Hepatocyte (in vitro differentiated cells): ENCODE measurements around the gene FGF1. TPM values are rescaled to one million over a fixed set of nuclear protein-coding genes. Genes with fewer than 3 reads are reported as not detected.

Experiments used
- DNase-seq: peaks from one replicate; pipeline ENCODE4 v3.0.0-alpha.2; 2016; ENCODE audit warnings: low spot score
- H2AFZ ChIP-seq: fragments of 200-600 bp; sonication (generic); 2 replicates; pipeline ENCODE4 v1.6.0; 2016; ENCODE audit warnings: antibody characterized with exemption, mild to moderate bottlenecking
- H3K27ac ChIP-seq: fragments of 200-600 bp; sonication (generic); 2 replicates; pipeline ENCODE4 v1.5.1; 2016; ENCODE audit warnings: mild to moderate bottlenecking
- H3K27me3 ChIP-seq: fragments of 200-600 bp; sonication (generic); 2 replicates; pipeline ENCODE4 v1.6.1; 2016
- H3K36me3 ChIP-seq: fragments of 200-600 bp; sonication (generic); replicated peaks from 2 replicates; pipeline ENCODE4 v1.5.1; 2016; ENCODE audit warnings: low read depth; ENCODE audit not compliant: insufficient read depth
- H3K4me1 ChIP-seq: fragments of 200-600 bp; sonication (generic); 2 replicates; pipeline ENCODE4 v1.5.1; 2016; ENCODE audit warnings: mild to moderate bottlenecking, moderate library complexity; ENCODE audit not compliant: insufficient read depth
- H3K4me2 ChIP-seq: fragments of 200-600 bp; sonication (generic); 2 replicates; pipeline ENCODE4 v1.6.0; 2016
- H3K4me3 ChIP-seq: fragments of 200-600 bp; sonication (generic); 2 replicates; pipeline ENCODE4 v1.5.1; 2016; ENCODE audit warnings: mild to moderate bottlenecking
- H3K79me2 ChIP-seq: fragments of 200-600 bp; sonication (generic); 2 replicates; pipeline ENCODE4 v1.6.0; 2017; ENCODE audit warnings: mild to moderate bottlenecking
- H3K9me2 ChIP-seq: fragments of 200-600 bp; sonication (generic); replicated peaks from 2 replicates; pipeline ENCODE4 v1.6.0; 2017; ENCODE audit warnings: mild to moderate bottlenecking; ENCODE audit not compliant: insufficient read depth
- H3K9me3 ChIP-seq: fragments of 200-600 bp; sonication (generic); 2 replicates; pipeline ENCODE4 v1.5.1; 2016; ENCODE audit warnings: low read depth, mild to moderate bottlenecking
- H4K20me1 ChIP-seq: fragments of 200-600 bp; sonication (generic); 2 replicates; pipeline ENCODE4 v1.6.0; 2016; ENCODE audit warnings: mild to moderate bottlenecking; ENCODE audit not compliant: insufficient read depth, poor library complexity, severe bottlenecking
- CTCF ChIP-seq: fragments of 200-600 bp; sonication (generic); IDR thresholded peaks from 2 replicates; pipeline ENCODE4 v1.5.1; 2016; ENCODE audit warnings: antibody characterized with exemption, mild to moderate bottlenecking; ENCODE audit not compliant: poor library complexity
- EZH2 ChIP-seq: fragments of 200-600 bp; sonication (generic); IDR thresholded peaks from 2 replicates; pipeline ENCODE4 v1.6.1; 2016; ENCODE audit warnings: antibody characterized with exemption, mild to moderate bottlenecking, borderline replicate concordance
- EZH2phosphoT487 ChIP-seq: fragments of 200-600 bp; sonication (generic); IDR thresholded peaks from one replicate; pipeline ENCODE4 v1.6.1; 2018; ENCODE audit warnings: antibody characterized with exemption, mild to moderate bottlenecking, low read depth, moderate library complexity; ENCODE audit not compliant: unreplicated experiment, severe bottlenecking
- WGBS: methylation state at CpG from one replicate; pipeline ENCODE4 v1.1.6; 2016; ENCODE audit warnings: low lambda C conversion rate; ENCODE audit errors: missing lambda C conversion rate; 5-methylcytosine and 5-hydroxymethylcytosine counted together
- polyA plus RNA-seq: library from polyadenylated mRNA; unstranded; fragments of >200 nt; fragmentation: Nextera tagmentation; extraction: Ambion mirVana; gene quantifications from 2 replicates; pipeline ENCODE4 v1.2.1, GENCODE V29; 2016
- total RNA-seq: library from RNA; depleted of rRNA; stranded (reverse); fragments of >200 nt; gene quantifications from 2 replicates; pipeline ENCODE4 v1.2.3, GENCODE V29; 2014

Gene FGF1
- total and polyA plus RNA-seq, 2 experiments from 2014 or later = 0.23 to 0.27 TPM

- Histone ChIP-seq H4K20me1 (no peaks in the 10 kb centered on the region), H3K27me3 (no peaks in the 10 kb centered on the region), H3K4me2 (no peak overlapping the region), H3K36me3 (no peaks in the 10 kb centered on the region), H3K9me3 (no peaks in the 10 kb centered on the region), H3K79me2 (no peaks in the 10 kb centered on the region), H3K27ac (no peak overlapping the region), H3K4me1 (peaks cover 8% of the 10 kb centered on the region), H2AFZ (no peak overlapping the region), H3K9me2 (no peaks in the 10 kb centered on the region), H3K4me3 (no peak overlapping the region)
- no peak for DNase-seq
- TF ChIP-seq EZH2 = no peak
- no peak for TF ChIP-seq CTCF
- no peak for TF ChIP-seq EZH2phosphoT487
- 79% methylated on average over 4 of the region's 4 CpGs for WGBS
These were observed 4.8 kb upstream of the FGF1 start for GRCh38 chr5:142690667-142691066.

- Histone ChIP-seq H3K27ac (no peak overlapping the region), H3K27me3 (no peaks in the 10 kb centered on the region), H2AFZ (no peak overlapping the region), H3K9me3 (no peaks in the 10 kb centered on the region), H3K4me3 (no peak overlapping the region), H3K79me2 (no peaks in the 10 kb centered on the region), H4K20me1 (no peaks in the 10 kb centered on the region), H3K36me3 (no peaks in the 10 kb centered on the region), H3K9me2 (no peaks in the 10 kb centered on the region), H3K4me1 (peaks cover 8% of the 10 kb centered on the region), H3K4me2 (no peak overlapping the region)
- DNase-seq = no peak
- no peak for TF ChIP-seq EZH2phosphoT487
- TF ChIP-seq CTCF = no peak
- no peak for TF ChIP-seq EZH2
- WGBS = 64% methylated on average over 5 of the region's 5 CpGs
These were observed 3.2 kb upstream of the FGF1 start for GRCh38 chr5:142689081-142689480.

GRCh38 chr5:142688281-142688989 lies 2.5 kb upstream of the FGF1 start:
- Histone ChIP-seq H3K4me1 (peaks cover 8% of the 10 kb centered on the region), H4K20me1 (no peaks in the 10 kb centered on the region), H3K79me2 (no peaks in the 10 kb centered on the region), H3K4me3 (no peak overlapping the region), H3K27ac (no peak overlapping the region), H3K36me3 (no peaks in the 10 kb centered on the region), H3K9me2 (no peaks in the 10 kb centered on the region), H3K27me3 (no peaks in the 10 kb centered on the region), H3K4me2 (no peak overlapping the region), H3K9me3 (no peaks in the 10 kb centered on the region), H2AFZ (no peak overlapping the region)
- WGBS = 74% methylated on average over 7 of the region's 7 CpGs
- no peak for TF ChIP-seq CTCF
- no peak for TF ChIP-seq EZH2
- no peak for TF ChIP-seq EZH2phosphoT487
- no peak for DNase-seq

GRCh38 chr5:142686968-142687367 lies 1.1 kb upstream of the FGF1 start:
- WGBS = 94% methylated on average over 4 of the region's 4 CpGs
- no peaks in the 10 kb centered on the region for H3K27me3 ChIP-seq
- no peak overlapping the region for H3K27ac ChIP-seq
- H3K4me3 ChIP-seq = no peak overlapping the region
- H2AFZ ChIP-seq = no peak overlapping the region
- H3K4me2 ChIP-seq = no peak overlapping the region
- no peaks in the 10 kb centered on the region for H4K20me1 ChIP-seq
- no peaks in the 10 kb centered on the region for H3K9me3 ChIP-seq
- H3K36me3 ChIP-seq = no peaks in the 10 kb centered on the region
- no peak for DNase-seq
- no peak for TF ChIP-seq CTCF
- no peak for TF ChIP-seq EZH2phosphoT487
- TF ChIP-seq EZH2 = no peak
- no peaks in the 10 kb centered on the region for H3K9me2 ChIP-seq
- no peaks in the 10 kb centered on the region for H3K79me2 ChIP-seq
- peaks cover 8% of the 10 kb centered on the region for H3K4me1 ChIP-seq
